Measurements from ENCODE around the gene POLE4.

The POLE4 gene

GRCh38 chr2:74930811-74931486 is 27.5 kb upstream of the POLE4 start:
- Mint-ChIP-seq H3K4me3 (no peak overlapping the region), H3K4me1 (ENCODE audit: low read depth) (peaks cover 5% of the 10 kb centered on the region), H3K9me3 (ENCODE audit: low read depth) (peaks cover 4% of the 10 kb centered on the region), H3K27me3 (no peaks in the 10 kb centered on the region), H3K36me3 (peaks cover 49% of the 10 kb centered on the region), H3K27ac (no peak overlapping the region)

GRCh38 chr2:74931940-74932339 is 26.5 kb upstream of the POLE4 start:
- peaks cover 4% of the 10 kb centered on the region for H3K9me3 Mint-ChIP-seq (ENCODE audit: low read depth)
- H3K27me3 Mint-ChIP-seq: no peaks in the 10 kb centered on the region
- no peak overlapping the region for H3K4me3 Mint-ChIP-seq
- H3K27ac Mint-ChIP-seq: no peak overlapping the region
- H3K36me3 Mint-ChIP-seq: peaks cover 49% of the 10 kb centered on the region
- peaks cover 5% of the 10 kb centered on the region for H3K4me1 Mint-ChIP-seq (ENCODE audit: low read depth)

- Mint-ChIP-seq H3K4me3 (no peak overlapping the region), H3K9me3 (ENCODE audit: low read depth) (peaks cover under 1% of the 10 kb centered on the region), H3K27me3 (no peaks in the 10 kb centered on the region), H3K27ac (no peak overlapping the region), H3K36me3 (peaks cover 43% of the 10 kb centered on the region), H3K4me1 (ENCODE audit: low read depth) (no peaks in the 10 kb centered on the region)
Observed at GRCh38 chr2:74935975-74936391, 22.5 kb upstream of the POLE4 start.

- Mint-ChIP-seq H3K4me3 (no peak overlapping the region), H3K9me3 (ENCODE audit: low read depth) (no peaks in the 10 kb centered on the region), H3K27me3 (no peaks in the 10 kb centered on the region), H3K36me3 (peaks cover 33% of the 10 kb centered on the region), H3K4me1 (ENCODE audit: low read depth) (no peaks in the 10 kb centered on the region), H3K27ac (no peak overlapping the region)
Observed at GRCh38 chr2:74937221-74937880, 21.1 kb upstream of the POLE4 start.

- Mint-ChIP-seq H3K27ac (no peak overlapping the region), H3K4me3 (no peak overlapping the region), H3K4me1 (ENCODE audit: low read depth) (no peaks in the 10 kb centered on the region), H3K36me3 (peaks cover 30% of the 10 kb centered on the region), H3K9me3 (ENCODE audit: low read depth) (no peaks in the 10 kb centered on the region), H3K27me3 (no peaks in the 10 kb centered on the region)
Observed at GRCh38 chr2:74938264-74938663, 20.2 kb upstream of the POLE4 start.

- no peaks in the 10 kb centered on the region for H3K9me3 Mint-ChIP-seq (ENCODE audit: low read depth)
Observed at GRCh38 chr2:74939919-74940812, 18.3 kb upstream of the POLE4 start.

GRCh38 chr2:74941284-74941683 is 17.2 kb upstream of the POLE4 start:
- Mint-ChIP-seq H3K4me1 (ENCODE audit: low read depth) (peaks cover 5% of the 10 kb centered on the region), H3K27ac (no peak overlapping the region), H3K36me3 (peaks cover 26% of the 10 kb centered on the region), H3K9me3 (ENCODE audit: low read depth) (no peaks in the 10 kb centered on the region), H3K27me3 (no peaks in the 10 kb centered on the region), H3K4me3 (no peak overlapping the region)

More at GRCh38 chr2:74939919-74940812, 18.3 kb upstream of the POLE4 start:
- Mint-ChIP-seq H3K4me3 (no peak overlapping the region), H3K4me1 (ENCODE audit: low read depth) (peaks cover 5% of the 10 kb centered on the region), H3K27ac (no peak overlapping the region), H3K36me3 (peaks cover 23% of the 10 kb centered on the region), H3K27me3 (no peaks in the 10 kb centered on the region)

GRCh38 chr2:74942263-74942662 is 16.2 kb upstream of the POLE4 start:
- peaks cover 27% of the 10 kb centered on the region for H3K36me3 Mint-ChIP-seq
- H3K4me1 Mint-ChIP-seq (ENCODE audit: low read depth): peaks cover 6% of the 10 kb centered on the region
- no peak overlapping the region for H3K4me3 Mint-ChIP-seq
- no peaks in the 10 kb centered on the region for H3K9me3 Mint-ChIP-seq (ENCODE audit: low read depth)
- no peak overlapping the region for H3K27ac Mint-ChIP-seq
- no peaks in the 10 kb centered on the region for H3K27me3 Mint-ChIP-seq

- H3K27ac Mint-ChIP-seq: no peak overlapping the region
Observed at GRCh38 chr2:74944987-74945787, 13.3 kb upstream of the POLE4 start.

GRCh38 chr2:74945788-74946331 is 12.6 kb upstream of the POLE4 start:
- H3K27me3 Mint-ChIP-seq: no peaks in the 10 kb centered on the region
- H3K27ac Mint-ChIP-seq: no peak overlapping the region
- H3K4me3 Mint-ChIP-seq: no peak overlapping the region
- H3K9me3 Mint-ChIP-seq (ENCODE audit: low read depth): peaks cover 10% of the 10 kb centered on the region
- peaks cover 42% of the 10 kb centered on the region for H3K36me3 Mint-ChIP-seq
- H3K4me1 Mint-ChIP-seq (ENCODE audit: low read depth): peaks cover 14% of the 10 kb centered on the region

More at GRCh38 chr2:74944987-74945787, 13.3 kb upstream of the POLE4 start:
- no peaks in the 10 kb centered on the region for H3K27me3 Mint-ChIP-seq
- H3K9me3 Mint-ChIP-seq (ENCODE audit: low read depth): peaks cover 10% of the 10 kb centered on the region
- peaks cover 11% of the 10 kb centered on the region for H3K4me1 Mint-ChIP-seq (ENCODE audit: low read depth)
- no peak overlapping the region for H3K4me3 Mint-ChIP-seq
- H3K36me3 Mint-ChIP-seq: peaks cover 38% of the 10 kb centered on the region

- Mint-ChIP-seq H3K9me3 (ENCODE audit: low read depth) (peaks cover 15% of the 10 kb centered on the region), H3K27ac (no peak overlapping the region), H3K4me3 (no peak overlapping the region), H3K4me1 (ENCODE audit: low read depth) (peaks cover 19% of the 10 kb centered on the region), H3K27me3 (no peaks in the 10 kb centered on the region), H3K36me3 (peaks cover 56% of the 10 kb centered on the region)
Observed at GRCh38 chr2:74947703-74948102, 10.7 kb upstream of the POLE4 start.

- H3K4me1 Mint-ChIP-seq (ENCODE audit: low read depth): peaks cover 20% of the 10 kb centered on the region
- no peak overlapping the region for H3K27ac Mint-ChIP-seq
- H3K9me3 Mint-ChIP-seq (ENCODE audit: low read depth): peaks cover 15% of the 10 kb centered on the region
- H3K36me3 Mint-ChIP-seq: peaks cover 55% of the 10 kb centered on the region
- no peaks in the 10 kb centered on the region for H3K27me3 Mint-ChIP-seq
- no peak overlapping the region for H3K4me3 Mint-ChIP-seq
Observed at GRCh38 chr2:74948779-74949178, 9.7 kb upstream of the POLE4 start.

GRCh38 chr2:74951211-74951754 is 7.2 kb upstream of the POLE4 start:
- H3K27me3 Mint-ChIP-seq: no peaks in the 10 kb centered on the region
- H3K4me1 Mint-ChIP-seq (ENCODE audit: low read depth): peaks cover 35% of the 10 kb centered on the region
- peaks cover 59% of the 10 kb centered on the region for H3K36me3 Mint-ChIP-seq
- H3K4me3 Mint-ChIP-seq: no peak overlapping the region
- no peak overlapping the region for H3K27ac Mint-ChIP-seq
- peaks cover 19% of the 10 kb centered on the region for H3K9me3 Mint-ChIP-seq (ENCODE audit: low read depth)

- Mint-ChIP-seq H3K4me1 (ENCODE audit: low read depth) (peaks cover 42% of the 10 kb centered on the region), H3K27ac (no peak overlapping the region), H3K9me3 (ENCODE audit: low read depth) (peaks cover 19% of the 10 kb centered on the region), H3K36me3 (peaks cover 54% of the 10 kb centered on the region), H3K27me3 (no peaks in the 10 kb centered on the region), H3K4me3 (no peak overlapping the region)
Observed at GRCh38 chr2:74952575-74952974, 5.9 kb upstream of the POLE4 start.
